GM18511 (cell line): ENCODE data around the gene PSTK.

Source experiments
- ATAC-seq: cut with Tn5 transposase; IDR thresholded peaks from one replicate; pipeline ENCODE4 v1.9.1; 2021; ENCODE audit warnings: mild to moderate bottlenecking, moderate library complexity; ENCODE audit not compliant: unreplicated experiment

PSTK gene

DNA sequence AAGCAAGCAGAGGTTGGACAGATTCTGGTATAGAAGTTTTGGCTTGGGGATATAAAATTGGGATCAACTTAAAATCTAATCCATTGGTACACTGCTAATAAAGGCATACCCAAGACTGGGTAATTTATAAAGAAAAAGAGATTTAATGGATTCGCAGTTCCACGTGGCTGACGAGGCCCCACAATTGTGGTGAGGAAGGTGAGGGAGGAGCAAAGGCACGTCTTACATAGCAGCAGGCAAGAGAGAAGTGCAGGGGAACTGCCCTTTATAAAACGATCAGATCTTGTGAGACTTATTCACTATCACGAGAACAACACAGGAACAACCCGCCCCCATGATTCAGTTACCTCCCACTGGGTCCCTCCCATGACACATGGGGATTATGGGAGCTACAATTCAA, 38.3 kb downstream of the PSTK start:
- ATAC-seq = no peak

DNA sequence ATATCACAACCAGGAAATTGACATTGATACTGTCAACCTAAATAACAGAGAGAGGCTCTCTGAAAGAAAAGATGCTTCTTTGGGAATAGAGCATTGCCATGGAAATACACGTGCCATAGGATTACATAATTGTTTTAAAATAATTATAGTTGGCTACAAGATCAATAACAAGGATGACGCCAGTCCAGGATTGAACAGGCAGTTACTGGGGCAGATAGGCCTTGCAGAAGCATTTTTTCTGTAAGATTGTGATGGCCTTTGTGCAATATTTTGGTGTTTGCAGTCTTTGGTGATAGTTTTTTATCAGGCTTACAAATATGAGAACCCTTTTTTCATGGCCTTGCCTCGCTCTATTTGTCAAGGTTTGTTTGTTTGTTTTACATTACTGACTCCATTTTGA, 39.1 kb downstream of the PSTK start:
- ATAC-seq = no peak

DNA sequence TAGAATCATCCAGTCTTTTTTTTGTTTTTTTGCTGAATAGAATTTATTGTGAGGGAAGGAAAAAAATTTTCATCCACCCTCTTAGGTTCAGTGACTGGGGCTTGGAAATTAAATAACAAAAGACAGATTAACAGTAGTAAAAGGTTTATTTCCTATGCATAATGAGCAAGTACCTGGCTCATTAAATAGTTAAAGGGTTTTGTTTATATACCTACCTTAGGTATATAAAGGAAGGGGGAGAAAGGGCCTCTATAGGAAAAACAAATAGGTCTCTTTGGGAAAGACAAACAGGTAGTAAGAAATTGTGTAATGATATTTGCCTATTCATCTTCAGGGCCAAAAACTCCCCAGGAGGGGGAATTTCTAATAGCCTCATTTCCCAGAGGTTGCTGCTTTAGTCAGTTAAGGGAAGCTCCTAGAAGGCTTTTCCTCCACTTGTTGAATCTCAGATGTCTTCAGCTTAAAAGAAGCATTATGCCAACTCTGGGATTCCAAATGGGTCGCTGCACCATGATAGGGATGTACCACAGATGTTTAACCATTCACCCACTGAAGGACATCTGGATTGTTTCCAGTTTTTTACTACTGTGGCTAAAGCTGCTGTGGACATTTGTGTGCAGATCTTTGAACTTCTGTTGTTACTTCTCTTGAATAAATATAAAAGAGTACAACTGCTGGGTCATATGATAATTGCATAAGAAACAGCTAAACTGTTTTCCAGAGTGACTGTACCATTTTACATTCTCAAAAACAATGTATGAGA, 39.9 kb downstream of the PSTK start:
- ATAC-seq = no peak

- no peak for ATAC-seq
Observed at GRCh38 chr10:123021517-123021916, 41.3 kb downstream of the PSTK start.

GRCh38 chr10:123024540-123024939, 44.3 kb downstream of the PSTK start:
- no peak for ATAC-seq

DNA sequence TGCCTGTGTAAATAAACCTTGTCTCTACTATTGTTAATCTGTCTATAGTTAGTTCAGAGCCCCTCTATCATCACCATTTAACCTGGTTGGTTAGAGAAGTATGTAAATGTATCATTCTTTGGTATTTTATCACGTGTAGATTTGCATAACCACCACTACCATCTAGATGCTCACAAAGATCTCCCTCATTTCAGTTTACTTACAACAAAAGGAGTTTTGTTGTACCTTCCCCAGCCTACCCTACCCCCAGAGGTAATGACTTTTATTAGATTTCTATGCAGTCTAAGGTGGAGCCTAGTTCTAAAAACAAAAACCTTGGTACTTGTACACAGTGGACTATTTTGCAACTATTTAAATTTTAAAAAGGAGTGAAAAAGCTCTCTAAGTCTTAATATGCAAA, 46.1 kb downstream of the PSTK start:
- no peak for ATAC-seq

- ATAC-seq = no peak
Observed at GRCh38 chr10:123027861-123028260, 47.7 kb downstream of the PSTK start.

- ATAC-seq = no peak
Observed at GRCh38 chr10:123031124-123031523, 50.9 kb downstream of the PSTK start.

DNA sequence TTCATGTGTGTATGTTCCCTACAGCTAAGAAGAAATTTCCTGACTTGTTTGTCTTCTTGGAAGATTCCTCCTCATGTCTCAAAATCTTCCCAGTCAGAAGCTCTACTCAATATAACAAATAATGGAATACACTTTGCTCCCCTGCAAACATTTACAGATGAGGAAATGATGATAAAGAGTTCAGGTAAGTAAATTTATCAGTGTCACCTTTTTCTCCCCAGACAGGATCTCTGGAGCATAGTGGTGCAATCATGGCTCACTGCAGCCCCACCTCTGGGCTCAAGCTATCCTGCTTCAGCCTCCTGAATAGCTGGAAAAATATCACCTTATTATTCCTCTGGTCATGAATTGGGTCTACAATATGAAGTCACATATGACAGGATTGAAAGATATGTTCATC, 54.1 kb downstream of the PSTK start:
- no peak for ATAC-seq

- ATAC-seq = no peak
Observed at GRCh38 chr10:123035467-123036086, 55.4 kb downstream of the PSTK start.

DNA sequence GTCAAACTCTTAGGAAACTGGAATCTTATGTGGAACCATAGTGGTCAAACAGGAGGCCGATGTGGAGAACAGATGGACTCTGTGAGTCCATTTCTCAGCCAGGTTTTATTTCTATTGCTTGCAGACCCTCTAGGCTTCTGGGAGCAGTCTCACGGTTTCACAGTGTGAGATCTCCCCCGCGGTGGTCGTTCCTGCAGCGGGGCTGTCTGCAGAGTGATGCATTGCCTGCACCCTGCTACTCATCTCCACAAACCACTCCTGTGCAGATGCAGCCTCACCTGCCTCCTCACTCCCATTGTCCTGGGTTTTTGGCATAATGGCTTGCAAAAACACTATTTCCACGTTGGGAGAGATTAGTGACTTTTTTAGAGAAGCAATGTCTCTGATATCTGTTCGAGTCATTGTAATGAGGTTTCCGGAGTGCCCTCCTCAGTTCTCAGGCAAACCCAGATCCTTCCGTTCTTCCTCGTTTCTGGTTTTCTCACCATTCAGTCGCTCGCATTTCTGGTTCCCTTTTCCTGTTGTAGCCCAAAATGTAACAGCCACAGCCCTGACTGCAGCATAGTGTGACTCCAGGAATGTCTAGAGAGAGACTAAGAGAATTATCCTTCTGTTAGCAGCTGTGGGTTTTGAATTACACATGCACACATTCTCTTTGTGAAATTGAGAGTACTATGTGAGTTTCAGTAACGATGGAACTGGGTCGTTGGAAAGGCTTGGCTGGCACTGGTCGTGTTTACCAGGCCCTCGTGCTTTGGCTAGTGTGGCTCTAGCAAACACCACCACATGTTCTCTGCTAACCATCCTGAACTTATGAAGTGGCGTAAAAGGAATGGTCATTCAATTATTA, 58.8 kb downstream of the PSTK start:
- ATAC-seq = no peak

DNA sequence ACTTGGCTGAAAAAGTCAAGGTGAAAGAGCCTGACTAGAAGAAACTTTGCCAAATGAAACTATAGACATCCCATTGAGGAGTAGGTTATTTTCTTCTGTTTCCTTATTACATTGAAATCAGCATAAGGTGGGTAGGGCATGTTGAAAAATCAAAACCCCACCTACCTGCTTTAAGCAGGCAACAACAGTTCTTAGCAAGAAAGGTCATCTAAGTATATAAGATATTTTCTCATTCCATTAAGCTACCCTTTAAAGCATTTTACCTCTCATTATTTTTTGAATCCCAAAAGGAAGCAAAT, 59.4 kb downstream of the PSTK start:
- no peak for ATAC-seq
